ENCODE data around the gene TMEM139. TPM values are rescaled to one million over a fixed set of nuclear protein-coding genes. Genes with fewer than 3 reads are reported as not detected.

Gene TMEM139
- total RNA-seq, 2 donors from 2014 or later: 3.2 TPM; not detected in 1

DNA sequence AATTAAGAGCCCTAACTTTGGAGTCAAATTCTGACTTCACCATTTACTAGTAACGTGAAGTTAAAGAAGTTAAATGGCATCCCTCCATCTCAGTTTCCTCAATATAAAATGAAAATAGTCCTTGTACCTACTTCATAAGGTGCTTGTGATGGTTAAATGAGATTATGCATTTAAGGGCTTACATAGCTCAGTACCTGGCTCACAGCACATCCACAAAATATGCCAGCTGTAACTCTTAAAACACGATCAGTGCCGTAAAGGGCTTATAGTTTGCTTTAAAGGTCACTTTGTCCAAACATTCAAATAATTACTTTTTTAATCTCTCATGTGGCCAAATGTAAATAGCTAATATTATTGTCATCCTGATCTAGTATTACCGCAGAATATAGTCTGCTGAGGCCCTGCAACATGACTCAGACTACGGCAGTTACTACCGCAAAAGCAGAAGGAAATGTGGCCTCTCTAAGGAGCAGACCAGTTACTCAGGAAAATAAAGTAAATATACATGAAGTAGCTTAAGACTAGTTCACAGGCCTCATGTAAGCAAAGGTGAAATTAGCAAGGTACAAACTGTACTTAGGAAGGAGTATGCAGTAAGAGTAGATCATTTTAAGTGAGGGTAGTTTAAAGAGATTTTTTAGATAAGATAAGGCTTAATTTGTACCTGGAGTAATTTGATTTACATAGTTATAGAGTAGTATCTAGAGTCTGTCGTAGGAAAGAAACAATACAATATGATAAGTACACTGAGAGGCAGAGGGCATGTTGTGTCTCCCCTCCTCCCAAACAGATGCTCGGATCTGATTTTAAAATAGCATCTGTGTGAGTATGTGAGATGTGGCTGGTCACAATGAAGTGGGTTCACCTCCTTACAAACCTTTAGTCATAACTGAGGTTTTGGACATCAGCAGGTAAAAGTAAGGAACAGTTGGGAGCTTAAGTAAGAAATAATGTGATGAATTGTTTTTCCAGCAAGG, 16.5 kb downstream of the TMEM139 start:
- Histone ChIP-seq H3K36me3 (peaks cover 52% of the 10 kb centered on the region), H3K27me3 (replicated peaks; ENCODE audit: insufficient read depth) (no peaks in the 10 kb centered on the region), H3K27ac (no peak overlapping the region), H3K4me3 (no peak overlapping the region), H3K9me3 (no peaks in the 10 kb centered on the region), H3K4me1 (ENCODE audit: control insufficient read depth in 1 of 2, low read depth in 2 of 2) (peaks cover 7 to 15% of the 10 kb centered on the region in 2 donors)
- DNase-seq (ENCODE audit: low spot score) (no peak), ATAC-seq (ENCODE audit: insufficient number of reproducible peaks, low FRiP score, low read depth) (no peak)
- TF ChIP-seq, protein P1, sequence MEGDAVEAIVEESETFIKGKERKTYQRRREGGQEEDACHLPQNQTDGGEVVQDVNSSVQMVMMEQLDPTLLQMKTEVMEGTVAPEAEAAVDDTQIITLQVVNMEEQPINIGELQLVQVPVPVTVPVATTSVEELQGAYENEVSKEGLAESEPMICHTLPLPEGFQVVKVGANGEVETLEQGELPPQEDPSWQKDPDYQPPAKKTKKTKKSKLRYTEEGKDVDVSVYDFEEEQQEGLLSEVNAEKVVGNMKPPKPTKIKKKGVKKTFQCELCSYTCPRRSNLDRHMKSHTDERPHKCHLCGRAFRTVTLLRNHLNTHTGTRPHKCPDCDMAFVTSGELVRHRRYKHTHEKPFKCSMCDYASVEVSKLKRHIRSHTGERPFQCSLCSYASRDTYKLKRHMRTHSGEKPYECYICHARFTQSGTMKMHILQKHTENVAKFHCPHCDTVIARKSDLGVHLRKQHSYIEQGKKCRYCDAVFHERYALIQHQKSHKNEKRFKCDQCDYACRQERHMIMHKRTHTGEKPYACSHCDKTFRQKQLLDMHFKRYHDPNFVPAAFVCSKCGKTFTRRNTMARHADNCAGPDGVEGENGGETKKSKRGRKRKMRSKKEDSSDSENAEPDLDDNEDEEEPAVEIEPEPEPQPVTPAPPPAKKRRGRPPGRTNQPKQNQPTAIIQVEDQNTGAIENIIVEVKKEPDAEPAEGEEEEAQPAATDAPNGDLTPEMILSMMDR (IDR thresholded peaks at IDR 0.05): no peak

DNA sequence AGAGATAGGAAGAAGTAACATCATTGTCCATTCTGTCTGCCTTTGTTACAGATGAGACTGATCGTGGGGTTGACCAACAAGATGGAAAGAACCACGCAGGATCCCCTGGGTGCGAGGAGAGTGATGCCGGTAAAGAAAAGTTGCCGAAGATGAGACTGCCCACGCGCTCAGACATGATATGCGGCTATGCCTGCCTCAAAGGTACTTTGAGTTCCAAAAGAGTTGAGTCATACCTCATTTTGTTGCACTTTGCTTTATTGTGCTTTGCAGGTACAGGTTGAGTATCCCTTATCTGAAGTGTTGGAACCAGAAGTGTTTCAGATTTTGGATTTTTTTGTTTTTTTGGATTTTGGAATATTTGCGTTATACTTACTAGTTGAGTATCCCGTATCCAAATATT, 19.0 kb downstream of the TMEM139 start:
- TF ChIP-seq, protein P1 (IDR thresholded peaks at IDR 0.05): no peak
- Histone ChIP-seq H3K27ac (no peak overlapping the region), H3K27me3 (replicated peaks; ENCODE audit: insufficient read depth) (no peaks in the 10 kb centered on the region), H3K4me1 (ENCODE audit: control insufficient read depth in 1 of 2, low read depth in 2 of 2) (no peaks in the 10 kb centered on the region), H3K36me3 (peaks cover 63% of the 10 kb centered on the region), H3K4me3 (no peak overlapping the region), H3K9me3 (no peaks in the 10 kb centered on the region)
- ATAC-seq (ENCODE audit: insufficient number of reproducible peaks, low FRiP score, low read depth): no peak
- DNase-seq (ENCODE audit: low spot score): no peak

- no peak overlapping the region for H3K4me3 ChIP-seq
- DNase-seq (ENCODE audit: low spot score) (no peak), ATAC-seq (ENCODE audit: insufficient number of reproducible peaks, low FRiP score, low read depth) (no peak)
- TF ChIP-seq, protein P1 (IDR thresholded peaks at IDR 0.05): no peak
- H3K36me3 ChIP-seq: peaks cover 64% of the 10 kb centered on the region
- no peaks in the 10 kb centered on the region for H3K9me3 ChIP-seq
- H3K27me3 ChIP-seq (replicated peaks; ENCODE audit: insufficient read depth): no peaks in the 10 kb centered on the region
- no peak overlapping the region for H3K27ac ChIP-seq
- no peaks in the 10 kb centered on the region for H3K4me1 ChIP-seq (ENCODE audit: control insufficient read depth in 1 of 2, low read depth in 2 of 2)
Measured at GRCh38 chr7:143304938-143305337, 20.2 kb downstream of the TMEM139 start.

DNA sequence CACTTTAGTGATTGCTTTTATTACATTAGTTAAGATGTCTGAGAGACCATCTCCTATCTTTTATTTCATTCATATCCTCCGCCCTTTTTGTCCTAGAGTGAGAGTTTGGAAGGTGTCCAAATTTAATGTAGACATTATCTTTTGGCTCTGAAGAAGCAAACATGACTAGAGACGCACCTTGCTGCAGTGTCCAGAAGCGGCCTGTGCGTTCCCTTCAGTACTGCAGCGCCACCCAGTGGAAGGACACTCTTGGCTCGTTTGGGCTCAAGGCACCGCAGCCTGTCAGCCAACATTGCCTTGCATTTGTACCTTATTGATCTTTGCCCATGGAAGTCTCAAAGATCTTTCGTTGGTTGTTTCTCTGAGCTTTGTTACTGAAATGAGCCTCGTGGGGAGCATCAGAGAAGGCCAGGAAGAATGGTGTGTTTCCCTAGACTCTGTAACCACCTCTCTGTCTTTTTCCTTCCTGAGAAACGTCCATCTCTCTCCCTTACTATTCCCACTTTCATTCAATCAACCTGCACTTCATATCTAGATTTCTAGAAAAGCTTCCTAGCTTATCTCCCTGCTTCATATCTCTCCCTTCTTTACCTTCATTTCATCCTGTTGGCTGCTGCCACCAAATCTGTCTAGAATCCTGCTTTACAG, 20.8 kb downstream of the TMEM139 start:
- Histone ChIP-seq H3K27me3 (replicated peaks; ENCODE audit: insufficient read depth) (no peaks in the 10 kb centered on the region), H3K4me1 (ENCODE audit: control insufficient read depth in 1 of 2, low read depth in 2 of 2) (no peaks in the 10 kb centered on the region), H3K4me3 (no peak overlapping the region), H3K36me3 (peaks cover 58% of the 10 kb centered on the region), H3K27ac (no peak overlapping the region), H3K9me3 (no peaks in the 10 kb centered on the region)
- no peak for DNase-seq (ENCODE audit: low spot score)
- no peak for ATAC-seq (ENCODE audit: insufficient number of reproducible peaks, low FRiP score, low read depth)
- TF ChIP-seq, protein P1 (IDR thresholded peaks at IDR 0.05): peak; percentile 56

DNA sequence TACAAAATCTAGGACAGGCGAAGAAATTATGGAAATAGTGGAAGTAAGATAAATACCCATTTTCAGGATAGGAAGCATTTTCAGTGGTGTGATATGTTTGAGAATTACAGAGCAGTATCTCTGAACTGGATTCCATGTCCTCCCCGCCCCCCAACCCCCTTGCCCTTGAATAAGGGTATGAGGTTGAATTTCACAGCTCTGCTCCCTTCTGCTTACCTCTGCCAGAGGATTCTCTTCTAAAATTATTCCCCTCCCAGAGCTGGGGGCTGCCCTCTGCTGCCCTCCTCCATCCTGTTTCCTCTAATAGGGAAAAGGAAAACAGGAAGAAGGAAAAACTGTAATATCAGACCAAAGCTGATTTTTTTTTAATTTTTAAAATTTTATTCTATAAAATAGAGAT, 23.9 kb downstream of the TMEM139 start:
- ATAC-seq (ENCODE audit: insufficient number of reproducible peaks, low FRiP score, low read depth): no peak
- Histone ChIP-seq H3K36me3 (peaks cover 38% of the 10 kb centered on the region), H3K9me3 (no peaks in the 10 kb centered on the region)

More for the DNA sequence above, 23.9 kb downstream of the TMEM139 start:
- no peaks in the 10 kb centered on the region for H3K27me3 ChIP-seq (replicated peaks; ENCODE audit: insufficient read depth)
- no peaks in the 10 kb centered on the region for H3K4me1 ChIP-seq (ENCODE audit: control insufficient read depth in 1 of 2, low read depth in 2 of 2)
- H3K27ac ChIP-seq: no peak overlapping the region
- TF ChIP-seq, protein P1 (IDR thresholded peaks at IDR 0.05): no peak
- no peak overlapping the region for H3K4me3 ChIP-seq
- no peak for DNase-seq (ENCODE audit: low spot score)

Data from thoracic aorta (tissue), 2 donors.